ENCODE data around the gene DCDC1.
"Not testable (repeated sequence)": the region's sequence is repeated elsewhere in the genome, so short reads cannot be mapped to it uniquely, and the experiment has no call there.

DCDC1 gene

DNA sequence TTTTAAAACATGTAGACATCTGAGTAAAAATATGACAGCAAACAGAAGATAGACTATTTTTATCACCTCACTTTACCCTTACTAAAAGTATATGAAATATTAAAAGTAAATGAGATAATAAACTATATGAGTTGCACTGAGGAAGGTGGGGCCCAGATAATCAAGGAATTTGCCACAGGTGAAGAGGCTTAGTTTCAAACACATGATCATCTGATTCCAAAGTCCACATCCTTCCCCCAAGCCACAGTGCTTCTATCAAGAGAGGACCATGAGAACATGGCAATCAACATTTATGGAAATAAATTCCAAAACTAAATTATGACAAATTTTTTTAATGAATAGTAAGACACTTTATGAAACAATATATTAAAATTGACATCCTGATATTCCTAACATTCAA, 384.0 kb downstream of the DCDC1 start:
- no peak for DNase-seq (ENCODE audit: low read depth in 3 of 3)

DNA sequence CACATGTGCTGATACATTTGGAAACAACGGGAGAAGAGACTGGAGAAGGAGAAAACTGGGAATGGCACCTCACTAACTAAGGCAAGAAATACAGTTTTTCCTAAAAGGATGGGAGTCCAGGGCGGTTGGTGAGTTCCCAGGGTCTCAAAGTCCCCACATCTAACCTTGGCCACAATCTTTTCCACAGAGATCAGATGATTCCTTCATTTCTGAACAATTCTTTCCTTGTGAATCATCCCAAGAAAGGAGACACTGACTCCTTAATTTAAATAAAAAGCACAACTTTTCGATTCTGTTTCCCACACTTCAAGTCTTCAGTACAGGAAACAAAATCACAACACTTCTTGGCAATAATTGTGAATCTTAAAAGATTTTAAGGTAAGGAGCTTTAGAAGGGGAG, 384.7 kb downstream of the DCDC1 start:
- no peak for DNase-seq (ENCODE audit: low read depth in 3 of 3)

DNA sequence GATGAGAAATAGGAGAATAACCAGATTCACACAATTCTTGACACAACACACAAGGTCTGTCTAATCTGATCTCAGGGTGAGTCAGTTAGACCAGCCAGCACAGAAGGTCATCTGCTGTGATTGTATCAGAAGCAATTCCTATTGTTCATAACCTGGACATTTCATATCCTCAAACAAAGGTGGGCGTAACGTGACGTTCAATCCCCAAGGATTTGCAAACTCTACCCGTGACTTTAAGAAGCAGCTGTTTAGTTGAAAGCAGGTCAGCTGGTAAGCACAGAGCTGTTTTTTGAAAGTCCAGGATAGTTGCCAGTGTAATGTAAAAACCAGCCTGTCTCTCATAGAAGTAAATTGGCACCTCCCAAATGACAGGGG, 385.1 kb downstream of the DCDC1 start:
- DNase-seq (ENCODE audit: low read depth in 3 of 3), result no peak

DNA sequence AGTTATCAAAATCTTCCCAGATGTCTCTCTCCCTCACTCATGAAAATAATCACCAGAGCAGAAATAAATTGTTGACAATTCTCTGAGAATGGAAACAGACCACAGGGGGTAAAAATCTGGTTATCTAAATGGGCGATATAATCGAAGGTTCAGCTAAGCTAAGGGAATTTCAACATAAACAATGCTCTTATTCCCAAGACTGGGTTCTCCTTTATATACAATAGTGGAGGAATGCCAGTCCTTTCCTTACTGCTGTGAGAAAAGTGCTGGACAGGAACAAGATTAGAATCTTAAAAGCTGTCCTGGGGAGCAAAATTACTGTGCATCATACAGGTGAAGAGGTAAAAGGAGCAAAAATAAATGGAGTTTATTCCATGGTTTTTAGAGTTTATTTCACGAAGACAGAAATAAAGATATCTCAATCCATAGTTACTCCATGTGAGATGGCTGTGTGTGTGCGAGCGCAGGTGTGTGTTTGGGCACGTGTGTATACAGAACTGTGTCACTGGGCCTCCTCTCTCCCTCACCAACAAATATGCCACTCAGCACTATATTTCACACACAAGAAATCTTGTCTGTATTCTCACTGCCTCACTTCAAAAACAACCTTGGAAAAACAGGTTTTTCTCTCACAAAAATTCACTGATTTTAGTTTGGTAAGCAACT, 385.6 kb downstream of the DCDC1 start:
- no peak for DNase-seq (ENCODE audit: low read depth in 3 of 3)

DNA sequence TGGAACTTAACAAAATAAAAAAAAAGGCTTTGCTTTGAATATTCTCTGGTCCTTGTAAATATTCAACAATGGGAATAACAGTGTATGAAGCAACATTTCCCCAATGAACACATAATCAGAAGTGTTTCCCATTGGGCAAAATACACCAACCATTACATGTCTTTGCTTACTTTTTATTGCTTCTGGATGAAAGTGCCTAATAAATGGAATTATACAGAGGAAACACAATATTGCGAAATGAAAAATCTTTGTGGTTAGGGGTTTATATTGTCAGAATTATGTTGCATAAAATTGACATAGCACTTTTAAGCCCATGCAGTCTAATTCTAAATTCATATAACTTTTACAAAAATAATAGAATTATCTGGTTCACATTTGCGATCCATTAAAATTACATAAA, 386.4 kb downstream of the DCDC1 start:
- DNase-seq (ENCODE audit: low read depth in 3 of 3), result no peak

DNA sequence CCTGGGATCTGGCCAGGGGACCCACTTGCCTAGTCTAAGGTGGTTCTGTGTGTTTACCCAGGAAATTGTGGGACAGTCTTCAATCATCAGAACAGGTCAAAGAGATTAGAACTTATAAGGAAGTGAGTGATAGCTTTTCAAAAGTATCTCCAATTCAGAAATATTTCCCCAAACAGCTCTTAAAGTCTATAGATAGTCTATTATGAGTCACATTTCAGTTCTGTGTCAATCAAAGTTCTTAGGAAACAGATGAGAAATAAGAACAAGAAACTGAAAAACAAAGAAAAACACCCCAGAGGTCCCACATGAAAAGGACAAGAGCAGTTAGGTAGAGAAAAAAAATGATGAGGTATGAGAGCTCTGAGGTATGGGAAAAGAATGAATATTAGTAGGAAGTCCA, 402.0 kb downstream of the DCDC1 start:
- no peak for DNase-seq (ENCODE audit: low read depth in 3 of 3)

DNA sequence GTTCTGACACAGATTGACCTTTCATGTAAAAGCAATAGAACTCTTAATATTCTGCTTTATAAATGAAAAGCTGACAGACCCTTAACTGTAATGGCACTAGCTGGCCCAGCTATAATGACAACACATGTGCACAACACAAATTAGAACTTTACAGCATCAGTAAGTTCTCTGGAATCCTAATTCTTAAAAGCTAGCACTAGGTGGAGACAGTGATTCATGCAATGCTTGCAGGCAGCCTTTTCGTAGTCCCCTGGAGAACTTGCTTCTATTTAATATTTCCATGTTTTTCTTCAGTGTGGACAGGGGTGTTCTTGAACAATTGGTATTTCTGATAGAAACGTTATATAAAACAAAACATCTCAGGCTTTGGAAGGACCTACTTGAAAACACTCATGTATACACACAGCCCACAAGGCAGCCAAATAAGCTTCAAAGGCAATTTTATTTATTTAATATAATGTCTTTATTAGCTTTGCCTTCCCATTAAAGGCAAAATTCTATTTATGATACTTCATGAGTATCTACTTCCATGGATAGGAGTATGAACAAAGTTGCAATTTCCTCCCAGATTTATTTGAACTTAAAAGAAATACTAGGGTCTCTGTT, 409.0 kb downstream of the DCDC1 start:
- no peak for DNase-seq (ENCODE audit: low read depth in 3 of 3)

DNA sequence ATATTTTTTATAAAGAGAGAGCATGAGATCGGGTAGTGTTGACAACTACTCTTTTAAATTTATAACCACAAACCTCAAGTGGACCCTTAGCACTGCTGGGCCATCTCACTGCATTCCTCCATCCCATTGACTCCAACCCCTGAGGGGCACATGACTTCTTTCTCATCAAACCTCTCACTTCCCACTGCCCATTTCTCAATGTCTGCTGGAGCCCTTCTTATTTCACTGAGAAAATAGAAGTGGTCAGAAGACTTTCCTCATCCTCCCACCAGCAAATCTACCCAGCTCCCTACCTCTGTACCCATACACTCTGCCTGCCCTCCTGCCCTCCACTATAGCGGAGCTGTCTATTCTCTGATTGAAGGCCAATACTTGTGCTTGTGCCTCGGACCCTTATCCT, 412.8 kb downstream of the DCDC1 start:
- DNase-seq (ENCODE audit: low read depth in 3 of 3), result no peak

DNA sequence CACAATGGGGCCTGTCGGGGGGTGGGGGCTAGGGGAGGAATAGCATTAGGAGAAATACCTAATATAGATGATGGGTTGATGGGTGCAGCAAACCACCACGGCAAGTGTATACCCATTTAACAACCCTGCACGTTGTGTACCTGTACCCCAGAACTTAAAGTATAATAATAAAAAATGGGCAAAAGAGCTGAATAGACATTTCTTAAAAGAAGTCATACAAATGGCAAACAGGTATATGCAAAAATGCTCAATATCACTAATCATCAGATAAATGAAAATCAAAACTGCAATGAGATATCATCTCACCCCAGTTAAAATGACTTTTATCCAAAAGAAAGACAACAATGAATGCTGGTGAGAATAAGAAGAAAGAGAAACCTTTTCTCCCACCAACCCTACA, 419.7 kb downstream of the DCDC1 start:
- no peak for DNase-seq (ENCODE audit: low read depth in 3 of 3)

DNA sequence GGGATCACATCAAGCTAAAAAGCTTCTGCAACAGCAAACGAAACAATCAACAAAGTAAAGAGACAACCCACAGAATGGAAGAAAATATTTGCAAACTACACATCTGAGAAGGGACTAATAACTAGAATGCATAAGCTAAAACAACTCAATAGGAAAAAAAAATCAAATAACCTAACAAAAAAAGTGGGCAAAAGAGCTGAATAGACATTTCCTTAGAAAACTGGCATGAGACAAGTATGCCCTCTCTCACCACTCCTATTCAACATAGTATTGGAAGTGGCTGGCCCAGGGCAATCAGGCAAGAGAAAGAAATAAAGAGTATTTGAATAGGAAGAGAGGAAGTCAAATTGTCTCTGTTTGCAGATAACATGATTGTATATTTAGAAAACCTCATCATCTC, 421.8 kb downstream of the DCDC1 start:
- not testable (repeated sequence) for DNase-seq (ENCODE audit: low read depth in 3 of 3)

DNA sequence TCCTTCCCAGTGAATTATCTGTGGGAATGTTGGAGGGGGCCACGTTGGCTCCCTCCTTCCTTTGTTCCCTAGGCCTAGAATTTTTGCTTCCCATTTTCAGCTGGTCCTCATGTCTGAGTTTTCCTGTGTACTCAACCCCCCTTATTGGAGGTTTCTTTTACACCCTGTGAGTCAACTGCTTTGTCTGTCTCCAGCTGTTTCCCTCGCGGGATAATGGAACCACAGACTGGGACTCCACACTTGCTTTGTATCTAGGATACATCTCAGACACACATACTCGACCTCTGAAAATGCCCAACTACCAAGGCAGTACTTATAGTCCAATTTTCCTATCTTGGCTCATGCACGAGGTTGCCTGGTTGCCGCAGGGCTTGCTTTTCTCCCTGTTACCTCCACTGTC, 430.7 kb downstream of the DCDC1 start:
- no peak for DNase-seq (ENCODE audit: low read depth in 3 of 3)

DNA sequence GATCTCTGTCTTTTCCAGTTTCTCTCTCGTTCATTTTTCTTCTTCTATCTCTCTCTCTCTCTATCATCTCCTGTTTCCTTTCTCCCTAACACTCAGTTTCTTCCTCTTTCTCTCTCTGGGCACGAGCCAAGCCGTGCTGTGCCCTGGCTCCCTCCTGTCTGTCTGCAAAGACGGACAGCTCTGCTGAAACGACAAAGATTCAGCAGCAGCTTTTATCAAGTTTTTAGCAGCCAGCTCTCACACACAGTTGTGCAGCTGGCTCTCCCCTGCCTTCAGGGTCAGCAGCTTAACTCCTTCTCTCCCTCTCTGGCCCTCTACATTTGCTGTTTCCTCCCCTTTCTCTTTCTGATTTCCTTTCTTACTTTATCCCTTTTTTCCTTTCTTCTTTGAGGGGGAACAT, 431.4 kb downstream of the DCDC1 start:
- DNase-seq (ENCODE audit: low read depth in 3 of 3), result no peak

DNA sequence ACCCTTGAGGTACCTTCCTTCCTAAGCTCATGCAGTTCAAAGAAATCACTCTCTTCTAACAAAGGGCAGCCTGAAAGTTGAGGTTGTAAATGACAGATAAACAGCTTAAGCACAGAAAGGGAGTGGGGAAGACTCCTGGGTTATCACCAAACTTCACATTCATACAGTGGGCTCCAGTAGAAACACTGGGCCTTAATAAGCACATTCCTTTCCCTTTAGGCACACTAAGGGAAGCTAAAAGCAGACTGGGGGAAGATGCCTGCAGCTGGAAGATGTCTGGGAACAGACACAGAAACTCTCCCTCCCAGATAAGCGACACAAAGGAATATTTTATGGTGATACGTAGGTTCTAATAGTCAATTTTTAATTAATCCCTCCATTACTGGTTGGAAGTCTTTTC, 433.0 kb downstream of the DCDC1 start:
- DNase-seq (ENCODE audit: low read depth in 3 of 3), result no peak

DNA sequence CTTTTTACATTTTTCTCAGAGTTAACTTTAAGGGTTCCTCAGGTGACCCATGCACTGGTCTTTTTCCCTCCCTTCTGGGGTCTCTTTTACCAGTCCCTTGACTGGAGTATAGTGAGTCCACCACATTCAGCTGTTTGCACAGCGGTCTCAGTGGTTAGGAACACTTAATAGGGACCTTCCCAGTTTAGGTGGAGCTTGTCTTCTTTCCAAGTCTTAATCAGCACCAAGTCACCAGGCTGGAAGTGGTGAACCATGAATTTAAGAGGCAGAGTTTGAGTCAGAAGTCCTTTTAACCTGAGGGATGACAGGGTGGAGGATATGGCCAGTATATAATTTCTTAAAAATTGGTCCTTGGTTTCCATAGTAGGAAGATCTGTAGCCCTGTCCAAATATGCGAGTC, 433.7 kb downstream of the DCDC1 start:
- DNase-seq (ENCODE audit: low read depth in 3 of 3), result no peak

DNA sequence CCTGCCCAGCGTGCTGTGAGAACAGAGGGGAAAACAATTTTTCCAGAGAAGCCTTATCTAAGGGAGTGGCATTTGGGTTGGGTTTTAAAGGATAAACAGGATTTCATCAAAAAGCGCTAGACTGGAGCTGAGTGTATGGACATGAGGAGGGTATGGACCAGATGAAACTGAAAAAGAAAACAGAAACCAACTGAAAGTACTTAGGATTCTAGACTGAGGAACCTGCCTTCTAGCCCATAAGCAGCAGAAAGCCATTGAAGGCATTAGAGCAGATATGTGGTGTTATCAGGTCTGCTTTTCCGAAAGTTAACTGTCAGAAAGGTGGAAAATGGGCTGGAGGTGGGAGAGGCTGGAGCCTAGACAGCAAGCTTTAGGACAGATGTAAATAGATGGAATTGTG, 443.4 kb downstream of the DCDC1 start:
- DNase-seq (ENCODE audit: low read depth in 3 of 3), result no peak

DNA sequence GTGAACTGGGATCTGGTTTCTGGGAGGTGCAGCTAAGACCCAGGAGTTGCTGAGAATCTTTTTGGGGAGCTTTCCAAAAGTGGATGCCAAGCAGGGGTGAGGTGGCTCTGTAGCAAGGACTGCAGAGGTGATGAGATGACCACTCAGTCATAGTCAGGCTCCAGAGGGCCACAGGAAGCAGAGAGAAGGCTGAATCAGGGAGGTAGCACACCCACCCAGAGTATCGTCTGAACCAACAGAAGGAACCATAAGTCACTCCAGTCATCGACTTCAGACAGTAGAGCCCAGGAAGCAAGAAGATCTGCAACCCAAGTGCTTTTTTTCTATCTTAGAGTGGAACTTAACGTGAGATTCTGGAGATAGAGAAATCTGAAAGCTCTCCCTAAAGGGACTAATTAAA, 447.7 kb downstream of the DCDC1 start:
- no peak for DNase-seq (ENCODE audit: low read depth in 3 of 3)

DNA sequence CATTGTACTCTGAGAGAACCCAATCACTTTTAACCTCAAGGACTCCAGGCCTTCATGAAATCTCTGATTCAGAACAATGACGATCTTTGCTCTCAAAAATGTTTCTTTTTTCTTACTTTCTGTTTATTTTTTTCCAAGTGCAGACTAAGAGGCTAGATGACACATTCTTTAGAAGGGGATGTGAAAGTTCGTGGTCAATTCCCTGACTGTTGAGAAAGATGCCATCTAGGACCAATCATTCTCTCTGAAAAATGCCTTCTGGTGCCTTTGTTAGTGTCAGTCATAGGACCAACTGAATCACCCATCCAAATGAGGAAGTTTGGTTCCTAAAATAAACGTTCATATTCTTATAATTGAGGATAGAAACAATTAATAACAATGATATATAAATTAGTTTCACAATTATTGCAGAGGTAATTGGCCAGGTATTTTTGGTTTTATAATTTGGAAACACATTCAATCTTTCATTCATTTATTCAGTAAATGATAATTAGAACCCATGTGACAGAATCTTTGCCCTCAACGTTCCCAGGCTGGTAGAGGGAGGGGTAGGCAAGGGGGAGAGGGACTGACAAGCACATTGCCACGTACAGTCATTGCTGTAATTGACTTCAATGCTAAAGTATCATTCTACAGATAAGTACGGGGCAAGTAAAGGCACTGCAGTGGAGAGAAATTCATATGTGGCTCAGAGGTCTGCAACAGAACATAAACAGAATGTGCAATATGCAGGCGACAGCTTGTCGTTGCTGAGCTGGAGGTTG, 450.0 kb downstream of the DCDC1 start:
- DNase-seq (ENCODE audit: low read depth in 3 of 3), result no peak

DNA sequence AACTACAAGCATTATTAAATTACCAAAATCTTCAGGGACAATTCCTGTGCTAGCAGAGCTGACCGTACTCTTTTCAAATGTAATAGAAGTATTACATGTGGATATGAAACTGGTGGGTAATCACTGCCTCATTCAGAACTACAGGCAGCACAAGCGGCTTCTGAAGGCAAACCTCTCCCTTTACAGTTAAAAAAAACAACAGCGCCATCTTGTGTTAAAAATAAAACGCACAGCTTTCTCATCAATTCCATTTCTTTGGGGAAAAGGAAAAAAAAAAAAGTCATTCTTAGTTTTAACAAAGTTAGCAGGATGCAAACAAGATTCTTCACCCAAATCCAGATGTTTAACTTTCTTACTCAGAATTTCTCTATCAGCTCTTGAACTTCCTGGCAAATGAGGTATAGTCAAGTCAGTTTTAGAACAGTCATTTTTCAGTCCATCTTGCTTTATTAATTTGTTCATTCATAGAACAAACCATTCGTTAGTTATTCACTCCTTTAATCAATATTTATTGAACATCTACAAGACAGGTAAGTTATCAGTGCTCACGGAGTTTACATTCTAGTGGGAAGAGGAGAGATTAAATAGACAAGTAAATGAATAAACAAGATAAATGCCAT, 451.6 kb downstream of the DCDC1 start:
- no peak for DNase-seq (ENCODE audit: low read depth in 3 of 3)

DNA sequence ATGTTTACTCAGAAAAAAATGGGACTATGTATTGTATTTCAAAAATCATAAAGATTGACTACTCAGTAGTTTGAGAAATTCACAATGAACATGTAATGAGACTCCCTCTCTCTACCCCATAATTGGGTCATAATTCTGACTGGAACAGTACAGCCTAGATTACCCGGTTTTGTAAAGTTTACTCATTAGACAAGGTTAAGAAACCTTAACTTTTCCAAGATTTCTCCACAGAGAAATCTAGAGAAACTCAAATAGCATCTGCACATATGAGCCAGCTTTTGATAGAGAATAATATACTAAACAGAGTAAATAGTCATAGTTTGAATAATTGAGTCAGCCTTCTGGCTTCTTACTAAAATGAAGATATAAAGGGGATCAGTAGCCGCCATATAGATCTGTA, 452.3 kb downstream of the DCDC1 start:
- no peak for DNase-seq (ENCODE audit: low read depth in 3 of 3)

DNA sequence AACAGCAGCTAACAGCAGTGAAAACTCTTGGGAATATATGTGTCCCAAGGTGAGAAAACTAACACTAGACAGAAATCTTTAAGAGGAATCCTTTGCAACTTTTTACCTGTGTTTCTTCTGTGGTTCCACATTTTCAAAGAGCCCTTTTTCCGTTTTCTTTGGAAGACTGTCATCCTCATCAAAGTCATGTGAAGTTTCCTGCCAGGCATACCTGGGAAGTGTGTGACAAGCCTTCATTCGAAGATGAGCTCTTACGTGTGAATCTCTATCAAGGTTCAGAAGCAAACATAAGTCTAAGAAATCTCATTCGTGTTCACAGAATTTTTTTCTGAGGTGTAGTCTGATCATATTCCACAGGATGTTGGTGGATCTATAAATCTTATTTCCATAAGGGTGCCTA, 452.8 kb downstream of the DCDC1 start:
- DNase-seq (ENCODE audit: low read depth in 3 of 3), result no peak

DNA sequence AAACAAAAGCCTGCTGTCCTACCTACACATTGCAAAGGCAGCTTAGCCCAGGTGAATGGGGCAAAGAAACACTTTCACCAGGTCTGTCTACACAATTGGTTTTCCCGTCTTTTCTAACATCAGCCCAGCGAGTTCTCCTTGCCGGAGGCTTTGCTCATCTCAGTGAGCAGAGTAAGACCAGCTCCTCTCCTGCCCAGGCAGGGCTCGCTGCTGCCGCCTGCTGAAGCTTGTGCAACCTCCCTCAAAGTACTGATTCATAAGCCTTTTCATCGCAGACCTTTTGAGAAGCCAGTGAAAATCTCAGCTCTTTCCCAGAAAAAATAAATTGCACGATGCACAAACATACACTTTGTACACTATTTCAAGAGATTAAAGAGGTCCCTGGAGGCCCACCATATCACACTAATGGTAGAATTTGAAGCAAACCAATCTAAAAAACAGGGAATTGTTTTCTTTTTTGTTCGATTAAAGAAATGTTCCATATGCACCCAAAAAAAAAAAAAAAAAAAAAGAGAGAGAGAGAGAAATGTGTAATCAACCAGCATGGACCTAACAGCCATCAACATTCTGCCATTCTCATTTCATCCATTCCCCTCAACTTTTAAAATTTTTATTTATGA, 455.3 kb downstream of the DCDC1 start:
- DNase-seq (ENCODE audit: low read depth in 3 of 3), result no peak

DNA sequence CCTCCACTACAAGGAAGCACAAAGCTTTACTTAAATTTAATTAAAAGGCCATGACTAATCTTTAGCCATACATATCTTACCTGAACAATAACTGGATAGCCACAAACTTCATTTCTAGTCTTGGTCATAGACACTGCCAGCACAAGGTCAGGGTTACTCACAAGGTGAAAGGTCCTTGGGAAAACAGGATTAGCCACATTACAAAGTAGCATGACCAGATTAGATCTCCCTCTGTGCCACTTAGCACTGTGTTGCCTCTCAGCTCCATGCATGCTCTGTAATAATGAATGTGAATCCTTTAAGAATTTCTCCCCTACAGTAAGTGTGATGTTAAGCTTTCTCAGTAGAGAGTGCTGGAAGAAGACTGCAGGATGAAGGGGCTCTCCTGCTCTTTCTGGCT, 458.3 kb downstream of the DCDC1 start:
- no peak for DNase-seq (ENCODE audit: low read depth in 3 of 3)

DNA sequence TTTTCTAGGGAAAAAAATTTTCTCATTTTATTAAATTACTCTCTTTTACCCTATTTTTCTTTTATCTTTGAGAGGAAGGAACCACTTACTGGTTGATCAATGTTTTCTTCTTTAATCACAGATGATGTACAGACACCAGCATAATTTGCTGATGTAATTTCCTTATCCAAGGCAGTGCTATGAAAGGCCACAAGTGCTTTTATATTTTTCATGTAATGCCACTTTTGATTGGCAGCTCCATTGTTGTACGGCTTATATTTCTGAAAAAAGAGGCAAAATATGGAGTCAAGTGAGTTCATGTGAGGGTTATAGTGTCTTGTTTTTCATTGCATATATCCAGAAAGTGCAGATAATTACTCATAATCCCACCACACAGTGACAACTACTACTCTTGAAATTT, 460.7 kb downstream of the DCDC1 start:
- DNase-seq (ENCODE audit: low read depth in 3 of 3), result no peak

Measured in stimulated activated CD4-positive, alpha-beta T cell treated with anti-CD3 and anti-CD28 coated beads, TNF-alpha, amount 100 ng/mL, for 24 hours (primary cell).